ENCODE data around the gene KIAA0319L. TPM values are rescaled to one million over a fixed set of nuclear protein-coding genes. Genes with fewer than 3 reads are reported as not detected.

The KIAA0319L gene
- total and polyA plus RNA-seq, 7 donors, result 8.3 to 50.4 (median 30.7) TPM

DNA sequence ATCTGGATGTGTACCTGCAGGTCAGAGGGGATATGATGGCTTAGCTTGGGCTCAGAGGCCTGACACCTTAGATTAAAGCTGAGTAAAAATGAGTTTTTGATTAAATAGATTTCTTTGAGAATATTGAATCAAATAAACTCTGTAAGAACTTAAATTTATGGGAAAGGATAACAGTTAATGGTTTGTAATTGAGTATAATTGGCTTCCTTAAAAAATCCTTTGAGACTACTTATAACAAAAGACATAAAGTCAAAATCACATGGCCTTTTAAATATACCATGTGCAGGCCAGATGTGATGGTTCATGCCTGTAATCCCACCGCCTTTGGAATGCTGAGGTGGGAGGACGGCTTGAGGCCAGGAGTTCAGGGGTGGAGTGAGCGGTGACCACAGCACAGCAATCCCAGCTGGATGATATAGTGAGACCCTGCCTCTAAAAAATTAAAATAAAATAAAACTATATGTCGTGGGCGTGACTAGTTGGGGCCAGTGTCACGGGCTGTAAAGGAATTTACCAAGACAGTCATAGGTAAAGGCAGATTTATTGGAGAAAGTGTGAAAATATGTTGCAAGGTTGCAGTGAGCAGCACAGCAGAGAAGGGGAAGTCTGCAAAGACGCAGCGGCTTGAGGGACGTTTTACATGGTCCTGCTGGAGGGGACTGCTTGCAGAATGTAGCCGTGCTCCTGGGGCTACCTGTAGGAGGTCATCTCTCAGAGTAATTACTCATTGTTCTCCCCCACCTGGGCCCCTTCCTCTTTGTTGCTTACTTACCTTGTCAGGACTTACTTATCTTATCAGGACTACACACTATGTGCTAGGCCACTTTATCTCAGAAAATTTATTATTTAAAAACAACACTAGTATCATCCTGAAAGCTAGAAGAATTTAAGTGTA, 166.4 kb downstream of the KIAA0319L start:
- no peaks in the 10 kb centered on the region for H3K27me3 ChIP-seq
- TF ChIP-seq CTCF (IDR thresholded peaks at IDR 0.05), result no peak
- TF ChIP-seq POLR2AphosphoS5 (IDR thresholded peaks at IDR 0.05), result no peak
- no peak for TF ChIP-seq EP300 (IDR thresholded peaks at IDR 0.05)
- TF ChIP-seq POLR2A (IDR thresholded peaks at IDR 0.05), result no peak
- H3K4me1 ChIP-seq, result no peaks in the 10 kb centered on the region
- H3K36me3 ChIP-seq, result peaks cover 5 to 94% (median 41%) of the 10 kb centered on the region in 4 donors
- no peaks in the 10 kb centered on the region for H3K9me3 ChIP-seq
- H3K4me3 ChIP-seq, result no peak overlapping the region
- DNase-seq, result no peak
- intact Hi-C loops (cut with DNase I), result no loop called here
- 94 to 96% methylated on average over 10 of the region's 10 CpGs for WGBS, 2 donors
- H3K27ac ChIP-seq, result no peak overlapping the region

DNA sequence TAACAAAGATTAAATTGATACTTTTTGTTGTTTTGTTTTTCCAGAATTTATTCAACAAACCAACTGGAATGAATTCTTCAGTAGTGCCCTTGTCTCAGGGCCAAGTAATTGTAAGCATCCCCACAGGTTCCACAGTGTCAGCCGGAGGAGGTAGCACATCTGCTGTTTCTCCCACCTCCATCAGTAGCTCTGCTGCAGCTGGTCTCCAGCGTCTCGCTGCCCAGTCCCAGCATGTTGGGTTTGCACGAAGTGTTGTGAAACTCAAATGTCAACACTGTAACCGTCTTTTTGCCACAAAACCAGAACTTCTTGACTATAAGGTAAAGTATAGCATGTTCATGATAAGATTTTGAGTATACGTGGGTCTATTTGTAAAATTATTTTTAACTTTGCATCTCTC, 170.2 kb downstream of the KIAA0319L start:
- TF ChIP-seq EP300 (IDR thresholded peaks at IDR 0.05) (no peak), CTCF (IDR thresholded peaks at IDR 0.05) (no peak), POLR2AphosphoS5 (IDR thresholded peaks at IDR 0.05) (no peak), POLR2A (IDR thresholded peaks at IDR 0.05) (no peak)
- DNase-seq, result no peak
- Histone ChIP-seq H3K27me3 (no peaks in the 10 kb centered on the region), H3K4me3 (no peak overlapping the region), H3K36me3 (peaks cover 5 to 72% (median 22%) of the 10 kb centered on the region in 4 donors), H3K27ac (no peak overlapping the region), H3K4me1 (no peaks in the 10 kb centered on the region), H3K9me3 (no peaks in the 10 kb centered on the region)
- 91 to 93% methylated on average over 6 of the region's 6 CpGs for WGBS, 2 donors
- intact Hi-C loops (cut with DNase I), result no loop called here

DNA sequence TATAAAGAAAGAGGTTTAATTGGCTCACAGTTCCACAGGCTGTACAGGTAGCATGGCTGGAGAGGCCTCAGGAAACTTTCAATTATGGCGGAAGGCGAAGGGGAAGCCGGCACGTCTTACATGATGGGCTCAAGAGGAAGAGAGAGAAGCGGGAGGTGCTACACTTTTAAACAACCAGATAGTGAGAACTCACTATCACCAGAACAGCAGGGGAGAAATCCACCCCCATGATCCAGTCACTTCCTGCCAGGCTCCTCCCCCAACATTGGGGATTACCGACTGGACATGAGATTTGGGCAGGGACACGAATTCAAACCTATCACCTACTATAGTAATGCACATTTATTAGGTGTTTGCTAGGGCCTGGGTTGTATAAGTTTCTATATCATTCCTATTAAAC, 170.9 kb downstream of the KIAA0319L start:
- peaks cover 5 to 66% (median 22%) of the 10 kb centered on the region in 4 donors for H3K36me3 ChIP-seq
- no peaks in the 10 kb centered on the region for H3K4me1 ChIP-seq
- 95 to 98% methylated on average over 7 of the region's 7 CpGs for WGBS, 2 donors
- H3K4me3 ChIP-seq, result no peak overlapping the region
- DNase-seq, result no peak
- intact Hi-C loops (cut with DNase I), result no loop called here
- no peaks in the 10 kb centered on the region for H3K27me3 ChIP-seq
- TF ChIP-seq POLR2A (IDR thresholded peaks at IDR 0.05), result no peak
- no peak for TF ChIP-seq CTCF (IDR thresholded peaks at IDR 0.05)
- no peak for TF ChIP-seq EP300 (IDR thresholded peaks at IDR 0.05)
- TF ChIP-seq POLR2AphosphoS5 (IDR thresholded peaks at IDR 0.05), result no peak
- no peak overlapping the region for H3K27ac ChIP-seq
- H3K9me3 ChIP-seq, result no peaks in the 10 kb centered on the region

Other genes starting within 250 kb of the KIAA0319L start
- 10 to 100 TPM; 11.7 to 26.3 (median 14.3) TPM for gene NCDN, start 396 bp upstream of the KIAA0319L start, total RNA-seq
- 10 to 100 TPM in 1 of 3 donors, 1 to 10 TPM in 2; 3.6 to 14.3 (median 4.2) TPM for gene NCDN, start 396 bp upstream of the KIAA0319L start, polyA plus RNA-seq
- gene TFAP2E, start 15.9 kb upstream of the KIAA0319L start, total RNA-seq, result 1 to 10 TPM in 1 of 4 donors, under 1 TPM in 3; 0.27 to 1.2 (median 0.46) TPM
- 1 to 10 TPM in 1 of 3 donors, not detected in 2; 1.2 TPM for gene TFAP2E, start 15.9 kb upstream of the KIAA0319L start, polyA plus RNA-seq
- 10 to 100 TPM; 29.3 to 34.2 (median 31.0) TPM for gene PSMB2, start 84.1 kb upstream of the KIAA0319L start, total RNA-seq
- gene PSMB2, start 84.1 kb upstream of the KIAA0319L start, polyA plus RNA-seq, result 10 to 100 TPM; 29.4 to 66.5 (median 37.2) TPM
- 10 to 100 TPM; 21.6 to 32.5 (median 27.6) TPM for gene C1orf216, start 161.5 kb upstream of the KIAA0319L start, total RNA-seq
- gene C1orf216, start 161.5 kb upstream of the KIAA0319L start, polyA plus RNA-seq, result 1 to 10 TPM; 2.1 to 6.4 (median 3.6) TPM
- under 1 TPM in 3 of 4 donors, not detected in 1; under 0.01 to 0.41 (median 0.16) TPM for gene CLSPN, start 212.6 kb upstream of the KIAA0319L start, total RNA-seq
- 1 to 10 TPM in 2 of 3 donors, not detected in 1; 1.6 to 5.3 TPM for gene CLSPN, start 212.6 kb upstream of the KIAA0319L start, polyA plus RNA-seq

Measured in sigmoid colon (tissue), 7 donors.